Nephron (organoid): ENCODE results near the gene FSIP1.

Experiments
- H3K27ac Mint-ChIP-seq, 3 experiments: 2 replicates each; pipeline ENCODE4 v1.8.0; 2020; ENCODE audit warnings: mixed read lengths in 3 of 3, mild to moderate bottlenecking in 2 of 3, moderate library complexity in 1 of 3
- H3K27me3 Mint-ChIP-seq: 2 replicates; pipeline ENCODE4 v1.8.0; 2021; ENCODE audit warnings: low read depth, mild to moderate bottlenecking, moderate library complexity, mixed read lengths
- H3K36me3 Mint-ChIP-seq: 2 replicates; pipeline ENCODE4 v1.8.0; 2020; ENCODE audit warnings: low read depth, mixed read lengths
- H3K4me1 Mint-ChIP-seq: 2 replicates; pipeline ENCODE4 v1.8.0; 2020; ENCODE audit warnings: mixed read lengths
- H3K4me3 Mint-ChIP-seq, 3 experiments: 2 replicates each; pipeline ENCODE4 v1.8.0; 2020; ENCODE audit warnings: mild to moderate bottlenecking in 3 of 3, mixed read lengths in 3 of 3, moderate library complexity in 2 of 3
- H3K9me3 Mint-ChIP-seq: 2 replicates; pipeline ENCODE4 v1.8.0; 2020; ENCODE audit warnings: mixed read lengths
- TF ChIP-seq, protein P1 (sequence below), 3 experiments: fragments of 200-600 bp; sonication (generic); IDR thresholded peaks; one replicate each; pipeline ENCODE4 v1.5.0; 2021; ENCODE audit warnings: antibody characterized with exemption in 3 of 3; ENCODE audit not compliant: unreplicated experiment in 3 of 3

Gene FSIP1

DNA sequence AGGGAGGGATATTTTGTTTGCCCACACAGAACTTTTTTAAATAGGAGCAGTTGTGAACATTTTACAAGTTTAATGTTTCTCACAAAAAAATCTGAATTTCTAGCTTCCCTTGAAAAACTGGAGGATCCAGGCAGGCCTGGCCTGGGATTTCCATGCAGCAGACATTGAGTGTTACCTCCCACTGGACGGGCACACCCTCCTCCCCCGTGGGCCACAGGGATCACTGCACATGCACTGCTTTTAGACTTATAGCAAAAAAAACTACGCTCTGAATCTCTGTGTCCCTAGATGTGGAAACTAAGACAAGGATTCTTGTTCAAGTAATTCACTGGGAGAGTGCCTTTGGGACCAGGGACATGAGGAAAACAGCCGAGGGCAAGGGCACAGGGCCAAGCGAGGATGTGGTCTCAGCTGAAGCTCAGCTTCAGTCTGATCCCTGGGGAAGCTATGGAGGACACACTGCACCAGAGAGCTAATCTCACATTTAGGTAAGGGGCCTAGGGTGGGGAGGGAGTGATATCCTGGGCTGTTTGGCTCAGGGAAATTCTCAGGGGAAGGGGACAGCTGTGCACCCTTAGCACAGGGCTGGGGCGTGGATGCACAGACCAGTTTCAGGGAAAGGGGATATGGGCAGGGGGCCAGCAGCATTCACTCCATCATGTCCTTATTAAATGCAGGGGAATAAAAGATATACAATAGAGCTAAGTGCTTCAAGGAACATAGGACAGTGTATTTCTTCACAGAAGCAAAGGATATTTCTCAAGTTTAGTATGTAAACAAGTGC lies 46.0 kb downstream of the FSIP1 start:
- no peak overlapping the region for H3K4me3 Mint-ChIP-seq
- H3K4me1 Mint-ChIP-seq, result peaks cover 14% of the 10 kb centered on the region
- TF ChIP-seq, protein P1, sequence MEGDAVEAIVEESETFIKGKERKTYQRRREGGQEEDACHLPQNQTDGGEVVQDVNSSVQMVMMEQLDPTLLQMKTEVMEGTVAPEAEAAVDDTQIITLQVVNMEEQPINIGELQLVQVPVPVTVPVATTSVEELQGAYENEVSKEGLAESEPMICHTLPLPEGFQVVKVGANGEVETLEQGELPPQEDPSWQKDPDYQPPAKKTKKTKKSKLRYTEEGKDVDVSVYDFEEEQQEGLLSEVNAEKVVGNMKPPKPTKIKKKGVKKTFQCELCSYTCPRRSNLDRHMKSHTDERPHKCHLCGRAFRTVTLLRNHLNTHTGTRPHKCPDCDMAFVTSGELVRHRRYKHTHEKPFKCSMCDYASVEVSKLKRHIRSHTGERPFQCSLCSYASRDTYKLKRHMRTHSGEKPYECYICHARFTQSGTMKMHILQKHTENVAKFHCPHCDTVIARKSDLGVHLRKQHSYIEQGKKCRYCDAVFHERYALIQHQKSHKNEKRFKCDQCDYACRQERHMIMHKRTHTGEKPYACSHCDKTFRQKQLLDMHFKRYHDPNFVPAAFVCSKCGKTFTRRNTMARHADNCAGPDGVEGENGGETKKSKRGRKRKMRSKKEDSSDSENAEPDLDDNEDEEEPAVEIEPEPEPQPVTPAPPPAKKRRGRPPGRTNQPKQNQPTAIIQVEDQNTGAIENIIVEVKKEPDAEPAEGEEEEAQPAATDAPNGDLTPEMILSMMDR (IDR thresholded peaks at IDR 0.05; ENCODE audit: unreplicated experiment in 3 of 3), result no peak

DNA sequence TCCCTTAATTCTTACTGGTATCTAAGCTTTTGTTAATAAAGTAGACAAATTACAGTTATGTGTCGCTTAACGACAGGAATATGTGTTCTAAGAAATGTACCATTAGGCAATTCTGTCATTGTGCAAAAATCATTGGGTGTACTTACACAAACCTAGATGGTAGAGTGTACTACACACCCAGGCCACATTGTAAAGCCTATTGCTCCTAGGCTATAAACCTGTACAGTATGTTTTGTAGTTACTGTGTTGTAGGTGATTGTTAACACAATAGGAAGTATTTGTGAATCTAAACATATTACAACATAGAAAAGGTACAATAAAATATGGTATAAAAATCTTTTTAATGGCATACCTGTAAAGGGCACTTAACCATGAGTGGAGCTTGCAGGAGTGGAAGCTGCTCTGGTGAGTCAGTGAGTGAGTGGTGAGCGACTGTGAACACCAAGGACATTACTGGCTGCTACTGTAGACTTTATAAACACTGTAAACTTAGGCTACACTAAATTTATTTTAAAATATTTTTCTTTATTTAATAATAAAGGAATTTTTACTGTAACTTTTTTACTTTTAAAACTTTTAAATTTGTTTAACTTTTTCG lies 47.4 kb downstream of the FSIP1 start:
- H3K4me1 Mint-ChIP-seq, result peaks cover 14% of the 10 kb centered on the region
- H3K36me3 Mint-ChIP-seq, result no peaks in the 10 kb centered on the region
- TF ChIP-seq, protein P1 (IDR thresholded peaks at IDR 0.05; ENCODE audit: unreplicated experiment in 3 of 3), result no peak
- H3K9me3 Mint-ChIP-seq, result no peaks in the 10 kb centered on the region
- H3K27me3 Mint-ChIP-seq, result peaks cover 6% of the 10 kb centered on the region
- H3K27ac Mint-ChIP-seq, result no peak overlapping the region
- no peak overlapping the region for H3K4me3 Mint-ChIP-seq

More for the DNA sequence above, 46.0 kb downstream of the FSIP1 start:
- H3K36me3 Mint-ChIP-seq, result no peaks in the 10 kb centered on the region
- peaks cover 6% of the 10 kb centered on the region for H3K27me3 Mint-ChIP-seq
- H3K9me3 Mint-ChIP-seq, result no peaks in the 10 kb centered on the region
- H3K27ac Mint-ChIP-seq, result peak overlapping the region; percentile 22 to 71 (median 25)

DNA sequence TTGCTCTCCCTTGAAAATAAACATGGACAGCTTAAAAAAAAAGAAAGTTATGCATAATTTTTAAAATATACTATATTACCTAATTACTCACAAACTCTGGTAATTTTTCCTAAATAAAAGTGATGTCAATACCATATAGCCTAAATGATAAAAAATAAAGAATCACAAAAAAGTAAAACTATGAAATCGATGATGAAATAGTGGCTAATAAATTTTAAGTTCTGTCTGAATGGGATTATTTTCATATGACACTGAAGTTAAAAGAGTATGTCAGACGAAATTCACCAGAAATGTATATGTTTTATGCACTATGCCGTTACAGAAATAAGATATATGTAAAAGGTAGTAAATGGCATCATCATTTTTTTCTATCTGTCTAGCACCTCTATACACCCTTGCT lies 51.4 kb downstream of the FSIP1 start:
- Mint-ChIP-seq H3K27ac (no peak overlapping the region), H3K4me3 (no peak overlapping the region), H3K27me3 (no peaks in the 10 kb centered on the region), H3K36me3 (no peaks in the 10 kb centered on the region), H3K9me3 (peaks cover 5% of the 10 kb centered on the region), H3K4me1 (peaks cover 4% of the 10 kb centered on the region)
- TF ChIP-seq, protein P1 (IDR thresholded peaks at IDR 0.05; ENCODE audit: unreplicated experiment in 3 of 3), result no peak

DNA sequence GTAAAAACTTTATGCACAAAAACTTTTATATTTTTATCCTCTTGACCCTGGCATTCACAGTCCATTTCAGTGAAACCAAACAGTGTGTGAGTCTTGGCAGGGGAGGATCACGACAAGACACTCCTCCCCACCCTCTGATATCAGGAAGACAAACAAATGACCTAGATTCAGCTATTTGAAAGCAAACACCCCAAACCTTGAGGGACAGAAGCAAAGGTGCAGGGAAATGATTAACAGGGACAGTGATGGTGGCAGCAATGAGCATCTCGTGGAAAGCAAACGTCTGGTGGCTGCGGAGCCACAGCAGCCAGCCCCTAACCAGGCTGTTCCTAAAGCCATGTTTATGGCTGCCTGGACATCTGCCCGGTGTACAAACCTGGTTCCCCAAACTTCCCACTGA lies 52.1 kb downstream of the FSIP1 start:
- TF ChIP-seq, protein P1 (IDR thresholded peaks at IDR 0.05; ENCODE audit: unreplicated experiment in 3 of 3), result no peak
- Mint-ChIP-seq H3K4me3 (no peak overlapping the region), H3K36me3 (no peaks in the 10 kb centered on the region), H3K9me3 (peaks cover 5% of the 10 kb centered on the region), H3K27me3 (no peaks in the 10 kb centered on the region), H3K27ac (no peak overlapping the region), H3K4me1 (no peaks in the 10 kb centered on the region)

DNA sequence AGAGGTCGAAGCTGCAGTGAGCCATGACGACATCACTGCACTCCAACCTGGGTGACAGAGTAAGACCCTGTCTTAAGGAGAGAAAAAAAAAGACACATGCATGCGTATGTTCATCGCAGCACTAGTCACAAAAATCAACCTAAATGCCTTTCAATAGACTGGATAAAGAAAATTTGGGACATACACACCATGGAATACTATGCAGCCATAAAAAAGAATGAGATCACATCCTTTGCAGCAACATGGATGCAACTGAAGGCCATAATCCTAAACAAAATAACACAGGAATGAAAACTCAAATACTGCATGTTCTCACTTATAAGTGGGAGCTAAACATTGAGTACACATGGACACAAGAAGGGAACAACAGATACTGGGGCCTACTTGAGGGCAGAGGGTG lies 53.1 kb downstream of the FSIP1 start:
- no peaks in the 10 kb centered on the region for H3K4me1 Mint-ChIP-seq
- peaks cover 5% of the 10 kb centered on the region for H3K9me3 Mint-ChIP-seq
- no peaks in the 10 kb centered on the region for H3K36me3 Mint-ChIP-seq
- no peak overlapping the region for H3K27ac Mint-ChIP-seq
- H3K27me3 Mint-ChIP-seq, result no peaks in the 10 kb centered on the region
- no peak overlapping the region for H3K4me3 Mint-ChIP-seq
- TF ChIP-seq, protein P1 (IDR thresholded peaks at IDR 0.05; ENCODE audit: unreplicated experiment in 3 of 3), result no peak

DNA sequence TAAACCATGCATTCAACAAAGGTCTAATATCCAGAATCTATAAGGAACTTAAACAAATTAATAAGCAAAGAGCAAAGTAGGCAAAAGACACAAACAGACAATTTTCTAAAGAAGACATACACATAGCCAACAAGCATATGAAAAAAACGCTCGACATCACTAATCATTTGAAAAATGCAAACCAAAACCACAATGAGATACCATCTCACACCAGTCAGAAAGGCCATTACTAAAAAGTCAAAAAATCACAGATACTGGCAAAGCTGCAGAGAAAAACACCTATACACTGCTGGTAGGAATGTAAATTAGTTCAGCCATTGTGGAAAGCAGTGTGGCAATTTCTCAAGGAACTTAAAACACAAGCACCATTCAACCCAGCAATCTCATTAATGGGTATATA lies 53.8 kb downstream of the FSIP1 start:
- no peak overlapping the region for H3K4me3 Mint-ChIP-seq
- H3K27ac Mint-ChIP-seq, result no peak overlapping the region
- TF ChIP-seq, protein P1 (IDR thresholded peaks at IDR 0.05; ENCODE audit: unreplicated experiment in 3 of 3), result no peak
- peaks cover 5% of the 10 kb centered on the region for H3K9me3 Mint-ChIP-seq
- H3K36me3 Mint-ChIP-seq, result no peaks in the 10 kb centered on the region
- H3K4me1 Mint-ChIP-seq, result no peaks in the 10 kb centered on the region
- no peaks in the 10 kb centered on the region for H3K27me3 Mint-ChIP-seq
